Mammary epithelial cell (primary cell): ENCODE results near the gene SH2D1A.

ENCODE experiments used
- CTCF ChIP-seq, 2 donors: IDR thresholded peaks in 1 of 2; conservative IDR thresholded peaks in 1 of 2; 2 replicates each; pipeline ENCODE4 v1.5.1; 2011 to 2012; ENCODE audit warnings: inconsistent platforms in 2 of 2, low read length in 2 of 2, mild to moderate bottlenecking in 2 of 2, control low read depth in 1 of 2, low read depth in 1 of 2; ENCODE audit not compliant: insufficient read depth in 1 of 2; ENCODE audit errors: extremely low read depth in 1 of 2
- EZH2 ChIP-seq: IDR thresholded peaks from 2 replicates; pipeline ENCODE4 v1.6.1; 2012; ENCODE audit warnings: low read length, inconsistent platforms, borderline replicate concordance

- TF ChIP-seq CTCF (conservative IDR thresholded peaks at IDR 0.05 in 1 of 2, IDR thresholded peaks at IDR 0.05 in 1 of 2; ENCODE audit: extremely low read depth in 1 of 2, insufficient read depth in 1 of 2, low read depth in 1 of 2, low read length in 2 of 2) (no peak), EZH2 (no peak)
These were observed 46.9 kb downstream of the SH2D1A start for GRCh38 chrX:124393238-124393637.
